ENCODE data around the gene IPO4. TPM values are rescaled to one million over a fixed set of nuclear protein-coding genes. Genes with fewer than 3 reads are reported as not detected.

The IPO4 gene
- total and polyA plus RNA-seq, 2 of the 13 experiments (the other 11 are each of a cell fraction or from before 2014, with no cell fraction given): 39.0 to 179 TPM

- TF ChIP-seq THAP9 (CRISPR knock-in tag; IDR thresholded peaks at IDR 0.05; ENCODE audit: borderline replicate concordance) (peak; percentile 89; the same call in 1 of the 2 replicates), MNT (IDR thresholded peaks at IDR 0.05) (no peak), PRPF4 (IDR thresholded peaks at IDR 0.05; ENCODE audit: low read depth, low read length, poor library complexity, severe bottlenecking) (peak; percentile 87), KLF6 (CRISPR knock-in tag; IDR thresholded peaks at IDR 0.05) (peak; percentile 67; the same call in 1 of the 2 replicates), AKAP8 (CRISPR knock-in tag; IDR thresholded peaks at IDR 0.05) (peak; percentile 77), ZNF225 (CRISPR knock-in tag; IDR thresholded peaks at IDR 0.05) (peak; percentile 66), TIGD3 (CRISPR knock-in tag; IDR thresholded peaks at IDR 0.05; ENCODE audit: borderline replicate concordance) (peak; percentile 90; the same call in 1 of the 2 replicates), ZNF329 (CRISPR knock-in tag; IDR thresholded peaks at IDR 0.05; ENCODE audit: low read depth) (peak; percentile 74), SOX5 (CRISPR knock-in tag; IDR thresholded peaks at IDR 0.05; ENCODE audit: borderline replicate concordance) (peak; percentile 37), CREBL2 (CRISPR knock-in tag; IDR thresholded peaks at IDR 0.05; ENCODE audit: borderline replicate concordance) (no peak; the same call in 1 of the 2 replicates), ATF4 (CRISPR knock-in tag; IDR thresholded peaks at IDR 0.05) (peak in 1 of 2 experiments; percentile 73; a peak in 1 of 4 replicates), ATF2 (CRISPR knock-in tag; IDR thresholded peaks at IDR 0.05) (peak; percentile 11), RBM22 (optimal IDR thresholded peaks at IDR 0.05; ENCODE audit: low read length) (peak; percentile 86), HOXA9 (CRISPR knock-in tag; IDR thresholded peaks at IDR 0.05; ENCODE audit: borderline replicate concordance) (peak; percentile 82; the same call in 1 of the 2 replicates), MED1 (CRISPR knock-in tag; IDR thresholded peaks at IDR 0.05) (peak; percentile 82), FOSL2 (CRISPR knock-in tag; IDR thresholded peaks at IDR 0.05) (peak; percentile 61; the same call in 1 of the 2 replicates), ZNF800 (CRISPR knock-in tag; IDR thresholded peaks at IDR 0.05) (peak; percentile 24; the same call in 1 of the 2 replicates)
Observed at GRCh38 chr14:24232645-24233537, 44.3 kb upstream of the IPO4 start, which contains the start of gene GMPR2 (continued).

Data from HepG2 (cell line).